ENCODE data around the gene FAM118B. TPM values are rescaled to one million over a fixed set of nuclear protein-coding genes. Genes with fewer than 3 reads are reported as not detected.

Gene FAM118B
- total and polyA plus RNA-seq, 3 donors from 2014 or later: 27.4 to 50.3 (median 36.3) TPM

GRCh38 chr11:126176853-126177470 lies 34.6 kb upstream of the FAM118B start:
- H3K4me1 ChIP-seq: no peaks in the 10 kb centered on the region
- intact Hi-C loops (cut with DNase I; ENCODE audit: low total_unique reads): no loop called here
- WGBS, 2 donors: 75 to 81% methylated on average over 8 of the region's 8 CpGs
- no peaks in the 10 kb centered on the region for H3K9me3 ChIP-seq
- no peak for TF ChIP-seq CTCF (IDR thresholded peaks at IDR 0.05)
- no peak for TF ChIP-seq POLR2A (IDR thresholded peaks at IDR 0.05)
- DNase-seq: no peak
- H3K36me3 ChIP-seq (ENCODE audit: low read depth, missing control alignments): no peaks in the 10 kb centered on the region
- no peak overlapping the region for H3K4me3 ChIP-seq
- H3K27me3 ChIP-seq: no peaks in the 10 kb centered on the region
- no peak overlapping the region for H3K27ac ChIP-seq

GRCh38 chr11:126181939-126182730 lies 29.4 kb upstream of the FAM118B start:
- Histone ChIP-seq H3K4me1 (no peaks in the 10 kb centered on the region), H3K9me3 (no peaks in the 10 kb centered on the region), H3K27me3 (no peaks in the 10 kb centered on the region), H3K27ac (no peak overlapping the region), H3K36me3 (ENCODE audit: low read depth, missing control alignments) (no peaks in the 10 kb centered on the region), H3K4me3 (no peak overlapping the region)
- intact Hi-C loops (cut with DNase I; ENCODE audit: low total_unique reads): no loop called here
- WGBS, 2 donors: 87 to 88% methylated on average over 9 to 13 of the region's 13 CpGs
- no peak for DNase-seq
- TF ChIP-seq CTCF (IDR thresholded peaks at IDR 0.05) (no peak), POLR2A (IDR thresholded peaks at IDR 0.05) (no peak)

GRCh38 chr11:126182787-126183445 lies 28.7 kb upstream of the FAM118B start:
- no peaks in the 10 kb centered on the region for H3K36me3 ChIP-seq (ENCODE audit: low read depth, missing control alignments)
- H3K9me3 ChIP-seq: no peaks in the 10 kb centered on the region
- intact Hi-C loops (cut with DNase I; ENCODE audit: low total_unique reads): no loop called here
- H3K27ac ChIP-seq: no peak overlapping the region
- 93% methylated on average over 11 of the region's 11 CpGs for WGBS, 2 donors
- H3K4me1 ChIP-seq: no peaks in the 10 kb centered on the region
- H3K27me3 ChIP-seq: no peaks in the 10 kb centered on the region
- no peak for TF ChIP-seq POLR2A (IDR thresholded peaks at IDR 0.05)
- no peak for TF ChIP-seq CTCF (IDR thresholded peaks at IDR 0.05)
- no peak overlapping the region for H3K4me3 ChIP-seq
- DNase-seq: no peak

GRCh38 chr11:126185259-126186024 lies 26.1 kb upstream of the FAM118B start:
- Histone ChIP-seq H3K9me3 (no peaks in the 10 kb centered on the region), H3K4me1 (no peaks in the 10 kb centered on the region), H3K27me3 (no peaks in the 10 kb centered on the region), H3K27ac (no peak overlapping the region), H3K4me3 (no peak overlapping the region), H3K36me3 (ENCODE audit: low read depth, missing control alignments) (no peaks in the 10 kb centered on the region)
- no peak for TF ChIP-seq CTCF (IDR thresholded peaks at IDR 0.05)
- TF ChIP-seq POLR2A (IDR thresholded peaks at IDR 0.05): no peak
- intact Hi-C loops (cut with DNase I; ENCODE audit: low total_unique reads): no loop called here
- WGBS, 2 donors: 87 to 89% methylated on average over 19 to 26 of the region's 26 CpGs
- DNase-seq: no peak
